Chondrocyte (in vitro differentiated cells): ENCODE results near the gene TFEB. TPM values are rescaled to one million over a fixed set of nuclear protein-coding genes. Genes with fewer than 3 reads are reported as not detected.
A peak's percentile ranks its signal among the peaks of the same experiment; 100 is the strongest.

ENCODE experiments used
- DNase-seq: peaks from one replicate; pipeline ENCODE4 v3.0.0; 2021; ENCODE audit warnings: mixed read lengths, low spot score
- H3K27ac Mint-ChIP-seq: one replicate; pipeline ENCODE4 v1.8.0; 2021; ENCODE audit warnings: mild to moderate bottlenecking, moderate library complexity, mixed read lengths; ENCODE audit not compliant: unreplicated experiment
- H3K27me3 Mint-ChIP-seq: 2 replicates; pipeline ENCODE4 v1.8.0; 2021; ENCODE audit warnings: low read depth, mixed read lengths
- H3K36me3 Mint-ChIP-seq: 2 replicates; pipeline ENCODE4 v1.8.0; 2021; ENCODE audit warnings: low read depth, mixed read lengths
- H3K4me1 Mint-ChIP-seq: 2 replicates; pipeline ENCODE4 v1.8.0; 2021; ENCODE audit warnings: low read depth, mild to moderate bottlenecking, mixed read lengths
- H3K4me3 Mint-ChIP-seq: one replicate; pipeline ENCODE4 v1.8.0; 2021; ENCODE audit warnings: mild to moderate bottlenecking, moderate library complexity, mixed read lengths; ENCODE audit not compliant: unreplicated experiment
- H3K9me3 Mint-ChIP-seq: 2 replicates; pipeline ENCODE4 v1.8.0; 2021; ENCODE audit warnings: low read depth, mixed read lengths
- CTCF ChIP-seq: fragments of 200-600 bp; sonication (generic); IDR thresholded peaks from 2 replicates; pipeline ENCODE4 v1.5.0; 2021; ENCODE audit warnings: antibody characterized with exemption, mild to moderate bottlenecking, moderate library complexity
- total RNA-seq: library from RNA; stranded (reverse); gene quantifications from 3 replicates; pipeline ENCODE4 v1.2.1, GENCODE V29; 2021

TFEB gene
- total RNA-seq, 1 donor from 2014 or later: 11.6 TPM

- peaks cover 2% of the 10 kb centered on the region for H3K27me3 Mint-ChIP-seq
- TF ChIP-seq CTCF: no peak
- no peak overlapping the region for H3K27ac Mint-ChIP-seq
- peak; percentile 68 for DNase-seq
- no peaks in the 10 kb centered on the region for H3K9me3 Mint-ChIP-seq
- H3K4me1 Mint-ChIP-seq: peaks cover 12% of the 10 kb centered on the region
- no peaks in the 10 kb centered on the region for H3K36me3 Mint-ChIP-seq
- no peak overlapping the region for H3K4me3 Mint-ChIP-seq
These were observed 56.8 kb downstream of the TFEB start for GRCh38 chr6:41678511-41679084.

GRCh38 chr6:41677124-41677921 lies 58.1 kb downstream of the TFEB start:
- H3K27ac Mint-ChIP-seq: no peak overlapping the region
- TF ChIP-seq CTCF: no peak
- no peak overlapping the region for H3K4me3 Mint-ChIP-seq
- H3K27me3 Mint-ChIP-seq: peaks cover 2% of the 10 kb centered on the region
- peaks cover 5% of the 10 kb centered on the region for H3K4me1 Mint-ChIP-seq
- H3K36me3 Mint-ChIP-seq: no peaks in the 10 kb centered on the region
- DNase-seq: peak; percentile 59
- H3K9me3 Mint-ChIP-seq: no peaks in the 10 kb centered on the region

- Mint-ChIP-seq H3K36me3 (no peaks in the 10 kb centered on the region), H3K9me3 (no peaks in the 10 kb centered on the region), H3K27ac (no peak overlapping the region), H3K4me1 (no peaks in the 10 kb centered on the region), H3K27me3 (peaks cover 8% of the 10 kb centered on the region), H3K4me3 (no peak overlapping the region)
- DNase-seq: no peak
- no peak for TF ChIP-seq CTCF
These were observed 59.0 kb downstream of the TFEB start for GRCh38 chr6:41676431-41676830.

GRCh38 chr6:41675992-41676391 lies 59.4 kb downstream of the TFEB start:
- H3K36me3 Mint-ChIP-seq: no peaks in the 10 kb centered on the region

More at GRCh38 chr6:41675992-41676391, 59.4 kb downstream of the TFEB start:
- H3K27me3 Mint-ChIP-seq: peaks cover 8% of the 10 kb centered on the region
- peak; percentile 1 for DNase-seq
- no peaks in the 10 kb centered on the region for H3K9me3 Mint-ChIP-seq
- no peaks in the 10 kb centered on the region for H3K4me1 Mint-ChIP-seq
- TF ChIP-seq CTCF: no peak
- H3K4me3 Mint-ChIP-seq: no peak overlapping the region
- no peak overlapping the region for H3K27ac Mint-ChIP-seq
